B cell (primary cell): Measurements from ENCODE around the gene IL10. TPM values are rescaled to one million over a fixed set of nuclear protein-coding genes. Genes with fewer than 3 reads are reported as not detected.

Experiments used
- ATAC-seq: fragments of 200-7000 bp; cut with Tn5 transposase; one replicate; pipeline ENCODE4 v1.10.0; 2021; ENCODE audit warnings: low read depth, mild to moderate bottlenecking, moderate number of reproducible peaks, moderate library complexity
- CTCF ChIA-PET: fragments of 350-600 bp; sonication (Branson Sonifier 250); formaldehyde crosslinking; loops from one replicate; lab custom pipeline; 2021; ENCODE audit warnings: antibody characterized with exemption, inconsistent platforms; lab: Charles Lee
- POLR2A ChIA-PET: fragments of 350-600 bp; sonication (Branson Sonifier 250); formaldehyde crosslinking; loops from one replicate; lab custom pipeline; 2021; ENCODE audit warnings: antibody characterized with exemption; lab: Charles Lee
- DNase-seq: peaks from one replicate; pipeline ENCODE4 v3.0.0; 2013
- H2AFZ ChIP-seq: 2 replicates; pipeline ENCODE4 v1.6.1; 2012; ENCODE audit warnings: mild to moderate bottlenecking, low read depth, low read length; ENCODE audit not compliant: insufficient read depth, poor library complexity, severe bottlenecking
- H3K27ac ChIP-seq, 2 donors: 1 replicate in 1 of 2; 2 replicates in 1 of 2; pipeline ENCODE4 v1.5.1; 2012 to 2013; ENCODE audit warnings: low read length in 2 of 2, mild to moderate bottlenecking in 2 of 2, moderate library complexity in 1 of 2
- H3K27me3 ChIP-seq, 4 experiments: fragments of 200-600 bp in 1 of 4; sonication (generic) in 1 of 4; replicated peaks in 1 of 4; 1 replicate in 2 of 4; 2 replicates in 2 of 4; pipeline versions ENCODE4 v1.6.1 to v1.7.0; 2013 to 2016; ENCODE audit warnings: low read length in 3 of 4, mild to moderate bottlenecking in 2 of 4, mixed read lengths in 1 of 4, moderate library complexity in 1 of 4; ENCODE audit not compliant: insufficient read depth in 4 of 4, control insufficient read depth in 3 of 4; ENCODE audit errors: control extremely low read depth in 1 of 4
- H3K36me3 ChIP-seq, 2 experiments: replicated peaks in 1 of 2; 1 replicate in 1 of 2; 2 replicates in 1 of 2; pipeline versions ENCODE4 v1.6.1 to v1.7.1; 2013; ENCODE audit warnings: low read length in 1 of 2; ENCODE audit not compliant: insufficient read depth in 2 of 2, control insufficient read depth in 1 of 2; ENCODE audit errors: control extremely low read depth in 1 of 2, extremely low read depth in 1 of 2
- H3K4me1 ChIP-seq, 2 donors: fragments of 200-600 bp in 1 of 2; sonication (generic) in 1 of 2; 1 replicate in 1 of 2; 2 replicates in 1 of 2; pipeline versions ENCODE4 v1.5.1 to v1.6.1; 2013 to 2017; ENCODE audit warnings: low read length in 2 of 2; ENCODE audit not compliant: control insufficient read depth in 2 of 2, insufficient read depth in 2 of 2
- H3K4me2 ChIP-seq: replicated peaks from 2 replicates; pipeline ENCODE3; 2012; ENCODE audit warnings: mild to moderate bottlenecking, low read depth, low read length; ENCODE audit not compliant: poor library complexity, severe bottlenecking
- H3K4me3 ChIP-seq, 5 experiments: fragments of 200-600 bp in 1 of 5; sonication (generic) in 1 of 5; 1 replicate in 3 of 5; 2 replicates in 2 of 5; pipeline versions ENCODE4 v1.5.1 to v1.7.0; 2011 to 2016; ENCODE audit warnings: low read length in 4 of 5, mild to moderate bottlenecking in 4 of 5, low read depth in 2 of 5, control low read depth in 1 of 5, moderate library complexity in 1 of 5; ENCODE audit not compliant: insufficient read depth in 1 of 5; ENCODE audit errors: control extremely low read depth in 1 of 5, extremely low read depth in 1 of 5
- H3K79me2 ChIP-seq: fragments of 200-600 bp; sonication (generic); one replicate; pipeline ENCODE4 v1.6.0; 2016; ENCODE audit warnings: low read length; ENCODE audit not compliant: control insufficient read depth, insufficient read depth
- H3K9ac ChIP-seq: fragments of 200-600 bp; sonication (generic); 2 replicates; pipeline ENCODE4 v1.6.1; 2017; ENCODE audit warnings: mild to moderate bottlenecking, low read length, moderate library complexity
- H3K9me3 ChIP-seq, 3 donors: one replicate each; pipeline versions ENCODE4 v1.6.1 to v1.7.1; 2013; ENCODE audit warnings: low read length in 2 of 3; ENCODE audit not compliant: control insufficient read depth in 2 of 3, insufficient read depth in 1 of 3; ENCODE audit errors: control extremely low read depth in 1 of 3
- H4K20me1 ChIP-seq: 2 replicates; pipeline ENCODE4 v1.6.0; 2012; ENCODE audit warnings: mild to moderate bottlenecking, low read length; ENCODE audit not compliant: insufficient read depth, control insufficient read depth, poor library complexity, severe bottlenecking
- H3K27ac Mint-ChIP-seq: one replicate; pipeline ENCODE4 v1.8.0; 2021; ENCODE audit warnings: mixed read lengths
- H3K27me3 Mint-ChIP-seq: one replicate; pipeline ENCODE4 v1.8.0; 2021; ENCODE audit warnings: mixed read lengths
- H3K4me1 Mint-ChIP-seq: one replicate; pipeline ENCODE4 v1.8.0; 2021; ENCODE audit warnings: mixed read lengths
- H3K4me3 Mint-ChIP-seq: one replicate; pipeline ENCODE4 v1.8.0; 2021; ENCODE audit warnings: mixed read lengths
- H3K9me3 Mint-ChIP-seq: one replicate; pipeline ENCODE4 v1.8.0; 2022; ENCODE audit warnings: mixed read lengths; ENCODE audit not compliant: insufficient read depth
- EZH2 ChIP-seq: IDR thresholded peaks from 2 replicates; pipeline ENCODE4 v1.6.1; 2012; ENCODE audit warnings: borderline replicate concordance, low read depth, mild to moderate bottlenecking, moderate library complexity, low read length; ENCODE audit not compliant: insufficient read depth, poor library complexity, severe bottlenecking
- WGBS: methylation state at CpG from one replicate; pipeline ENCODE4 v1.1.5; 2013; ENCODE audit warnings: missing lambda C conversion rate; ENCODE audit not compliant: insufficient coverage; 5-methylcytosine and 5-hydroxymethylcytosine counted together
- intact Hi-C: fragments of 100-400 bp; cut with micrococcal nuclease; formaldehyde crosslinking; loops from one replicate; pipeline ENCODE4 v1.10.0; 2022
- polyA plus RNA-seq: library from polyadenylated mRNA; depleted of rRNA; stranded (reverse); fragments of >200 nt; gene quantifications from 2 replicates; pipeline ENCODE4 v1.2.3, GENCODE V29; 2012
- total RNA-seq, 2 donors: library from RNA; stranded (reverse); fragments of 120-200 nt in 1 of 2; gene quantifications; 1 replicate in 1 of 2; 2 replicates in 1 of 2; pipeline versions ENCODE4 v1.2.3 to v1.2.4, GENCODE V29; 2013 to 2022
- TF ChIP-seq, protein P1 (sequence below): fragments of 200-600 bp; IDR thresholded peaks from one replicate; pipeline ENCODE4 v1.8.0; 2022; ENCODE audit warnings: antibody characterized with exemption, mild to moderate bottlenecking

The IL10 gene
- total and polyA plus RNA-seq, 2 donors (not counting 1 experiment from before 2014, with no cell fraction given) = 0.37 to 0.69 TPM

GRCh38 chr1:206792939-206793607, 20.8 kb upstream of the IL10 start:
- WGBS = 57% methylated on average over 15 of the region's 16 CpGs
- H3K27ac Mint-ChIP-seq = peak overlapping the region; percentile 89
- no peaks in the 10 kb centered on the region for H3K9me3 Mint-ChIP-seq
- POLR2A ChIA-PET = interaction anchor here (0.8 to 1.4 kb wide), 2 partner anchors 10 to 22 kb away, joined by 3 to 10 read pairs; partner anchors contain the start of genes IL10 and IL19
- Histone ChIP-seq H4K20me1 (no peaks in the 10 kb centered on the region), H3K9me3 (no peaks in the 10 kb centered on the region), H3K36me3 (no peaks in the 10 kb centered on the region), H2AFZ (no peak overlapping the region), H3K4me1 (peaks cover 31 to 51% of the 10 kb centered on the region in 2 donors), H3K4me2 (no peak overlapping the region), H3K27ac (no peak overlapping the region), H3K4me3 (no peak overlapping the region), H3K9ac (no peak overlapping the region), H3K27me3 (peaks cover 0 to 4% (median 0%) of the 10 kb centered on the region in 4 experiments), H3K79me2 (no peaks in the 10 kb centered on the region)
- H3K4me1 Mint-ChIP-seq = peaks cover 78% of the 10 kb centered on the region
- DNase-seq = peak; percentile 47
- no peaks in the 10 kb centered on the region for H3K27me3 Mint-ChIP-seq
- TF ChIP-seq, protein P1, sequence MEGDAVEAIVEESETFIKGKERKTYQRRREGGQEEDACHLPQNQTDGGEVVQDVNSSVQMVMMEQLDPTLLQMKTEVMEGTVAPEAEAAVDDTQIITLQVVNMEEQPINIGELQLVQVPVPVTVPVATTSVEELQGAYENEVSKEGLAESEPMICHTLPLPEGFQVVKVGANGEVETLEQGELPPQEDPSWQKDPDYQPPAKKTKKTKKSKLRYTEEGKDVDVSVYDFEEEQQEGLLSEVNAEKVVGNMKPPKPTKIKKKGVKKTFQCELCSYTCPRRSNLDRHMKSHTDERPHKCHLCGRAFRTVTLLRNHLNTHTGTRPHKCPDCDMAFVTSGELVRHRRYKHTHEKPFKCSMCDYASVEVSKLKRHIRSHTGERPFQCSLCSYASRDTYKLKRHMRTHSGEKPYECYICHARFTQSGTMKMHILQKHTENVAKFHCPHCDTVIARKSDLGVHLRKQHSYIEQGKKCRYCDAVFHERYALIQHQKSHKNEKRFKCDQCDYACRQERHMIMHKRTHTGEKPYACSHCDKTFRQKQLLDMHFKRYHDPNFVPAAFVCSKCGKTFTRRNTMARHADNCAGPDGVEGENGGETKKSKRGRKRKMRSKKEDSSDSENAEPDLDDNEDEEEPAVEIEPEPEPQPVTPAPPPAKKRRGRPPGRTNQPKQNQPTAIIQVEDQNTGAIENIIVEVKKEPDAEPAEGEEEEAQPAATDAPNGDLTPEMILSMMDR = no peak
- TF ChIP-seq EZH2 = no peak
- peak; percentile 50 for ATAC-seq
- CTCF ChIA-PET = interaction anchor here (1.2 to 1.6 kb wide), 3 partner anchors 9 to 58 kb away, joined by 4 to 6 read pairs (median 6); no protein-coding TSS in a partner anchor
- intact Hi-C loops = loop anchor here (1.0 kb wide), 1 partner anchor 9 kb away; no protein-coding TSS in a partner anchor
- H3K4me3 Mint-ChIP-seq = peak overlapping the region; percentile 56
